Epithelial cell of proximal tubule (primary cell): ENCODE data around the gene CREG1. TPM values are rescaled to one million over a fixed set of nuclear protein-coding genes. Genes with fewer than 3 reads are reported as not detected.

ENCODE experiments used
- DNase-seq: peaks from one replicate; pipeline ENCODE4 v3.0.0-alpha.2; 2011; ENCODE audit warnings: low read depth
- H3K4me3 ChIP-seq: 2 replicates; pipeline ENCODE4 v1.5.1; 2011; ENCODE audit warnings: low read depth, mild to moderate bottlenecking, low read length
- CTCF ChIP-seq: conservative IDR thresholded peaks from 2 replicates; pipeline ENCODE4 v1.5.1; 2012; ENCODE audit warnings: low read depth, mild to moderate bottlenecking, low read length
- total RNA-seq: library from RNA; depleted of rRNA; stranded (reverse); fragments of >200 nt; gene quantifications from 2 replicates; pipeline ENCODE4 v1.2.3, GENCODE V29; 2015

CREG1 gene
- total RNA-seq, 1 donor from 2014 or later, result 48.1 TPM

GRCh38 chr1:167515461-167515860, 38.1 kb downstream of the CREG1 start:
- no peak overlapping the region for H3K4me3 ChIP-seq
- no peak for DNase-seq
- TF ChIP-seq CTCF, result no peak

- DNase-seq, result no peak
- no peak overlapping the region for H3K4me3 ChIP-seq
- TF ChIP-seq CTCF, result no peak
Observed at GRCh38 chr1:167514288-167514687, 39.3 kb downstream of the CREG1 start.

- no peak overlapping the region for H3K4me3 ChIP-seq
- no peak for TF ChIP-seq CTCF
- no peak for DNase-seq
Observed at GRCh38 chr1:167512046-167512654, 41.4 kb downstream of the CREG1 start.

- H3K4me3 ChIP-seq, result no peak overlapping the region
- no peak for DNase-seq
- TF ChIP-seq CTCF, result no peak
Observed at GRCh38 chr1:167511374-167511986, 42.1 kb downstream of the CREG1 start.

- DNase-seq, result no peak
- no peak for TF ChIP-seq CTCF
- no peak overlapping the region for H3K4me3 ChIP-seq
Observed at GRCh38 chr1:167510881-167511280, 42.7 kb downstream of the CREG1 start.

- no peak overlapping the region for H3K4me3 ChIP-seq
- TF ChIP-seq CTCF, result no peak
- DNase-seq, result no peak
Observed at GRCh38 chr1:167510244-167510643, 43.3 kb downstream of the CREG1 start.

- no peak overlapping the region for H3K4me3 ChIP-seq
- DNase-seq, result no peak
- no peak for TF ChIP-seq CTCF
Observed at GRCh38 chr1:167509587-167509986, 44.0 kb downstream of the CREG1 start.
